ENCODE measurements around the gene ZNF619. TPM values are rescaled to one million over a fixed set of nuclear protein-coding genes. Genes with fewer than 3 reads are reported as not detected.
"Not testable (repeated sequence)": the region's sequence is repeated elsewhere in the genome, so short reads cannot be mapped to it uniquely, and the experiment has no call there.

The ZNF619 gene
- 3.0 TPM for polyA plus RNA-seq (2013, experiment 1 of 2; ENCODE audit: insufficient read length)
- polyA plus RNA-seq (2013, experiment 2 of 2; ENCODE audit: insufficient read length) = 2.4 TPM

DNA sequence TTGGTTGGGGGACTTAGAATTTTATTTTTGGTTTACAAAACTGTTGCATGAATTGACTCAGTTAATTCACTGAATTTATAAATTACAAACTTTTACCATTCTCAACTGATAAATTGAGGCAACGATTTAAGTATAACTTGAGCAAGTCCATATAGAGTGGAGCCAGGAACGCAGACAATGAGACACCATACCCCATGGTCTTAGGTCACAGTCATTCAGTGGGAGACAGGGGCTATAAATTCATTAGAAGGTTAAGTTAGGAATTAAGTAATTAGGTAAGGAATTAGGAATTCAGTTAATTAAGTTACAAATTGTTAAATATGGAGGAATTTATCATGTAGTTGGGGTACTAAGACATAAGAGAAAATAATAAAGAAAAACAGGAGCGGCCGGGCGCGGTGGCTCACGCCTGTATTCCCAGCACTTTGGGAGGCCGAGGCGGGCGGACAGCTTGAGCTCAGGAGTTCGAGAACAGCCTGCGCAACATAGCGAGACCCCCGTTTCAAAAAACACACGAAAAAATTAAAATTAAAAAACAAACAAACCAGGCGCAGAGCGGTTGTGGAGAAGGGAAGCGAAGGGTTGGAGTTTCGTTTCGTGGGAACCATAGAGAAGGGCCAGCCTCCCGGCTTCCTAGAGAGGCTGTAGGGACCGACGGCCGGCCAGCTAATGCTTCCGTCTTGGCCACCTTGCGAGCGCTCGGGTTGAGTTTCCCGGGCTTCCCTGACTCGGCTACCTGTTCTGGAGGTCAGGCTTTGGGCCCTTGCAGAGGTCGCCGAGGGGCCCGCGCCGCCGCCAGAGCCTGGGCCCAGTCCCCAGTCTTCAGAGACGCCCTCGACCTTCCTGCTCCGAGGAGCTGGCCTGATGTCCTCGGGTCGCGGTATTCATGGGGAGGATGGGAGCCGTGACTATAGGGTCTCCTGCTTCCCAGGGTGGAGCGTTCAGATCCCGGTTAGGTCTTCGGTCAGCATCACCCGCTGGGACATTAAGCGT, at the start of gene ZNF619:
Gene ZNF619, plus strand, starts transcription at position 645 of the 993 bp plus-strand sequence. CDS start 858 bp downstream, outside the sequence.
- DNase-seq = peak; percentile 76

DNA sequence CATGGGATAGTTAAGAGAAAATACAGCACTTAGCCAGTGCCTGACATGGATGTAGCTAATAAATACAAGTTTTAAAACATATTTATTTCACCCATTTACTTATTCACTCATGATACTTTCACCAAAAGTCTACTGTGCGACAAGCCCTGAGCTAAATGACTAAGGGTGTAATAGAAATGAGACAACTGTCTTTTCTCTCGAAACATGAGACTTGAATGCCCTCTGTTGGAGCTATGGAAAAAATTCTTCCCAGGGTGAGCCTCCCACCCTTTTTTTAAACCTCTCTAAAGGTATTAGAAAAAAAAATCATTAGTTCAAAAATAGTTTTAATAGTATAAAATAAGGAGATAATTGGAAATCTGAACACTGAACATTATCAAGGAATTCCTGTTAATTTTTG, 44.1 kb upstream of the ZNF619 start:
- DNase-seq = no peak

DNA sequence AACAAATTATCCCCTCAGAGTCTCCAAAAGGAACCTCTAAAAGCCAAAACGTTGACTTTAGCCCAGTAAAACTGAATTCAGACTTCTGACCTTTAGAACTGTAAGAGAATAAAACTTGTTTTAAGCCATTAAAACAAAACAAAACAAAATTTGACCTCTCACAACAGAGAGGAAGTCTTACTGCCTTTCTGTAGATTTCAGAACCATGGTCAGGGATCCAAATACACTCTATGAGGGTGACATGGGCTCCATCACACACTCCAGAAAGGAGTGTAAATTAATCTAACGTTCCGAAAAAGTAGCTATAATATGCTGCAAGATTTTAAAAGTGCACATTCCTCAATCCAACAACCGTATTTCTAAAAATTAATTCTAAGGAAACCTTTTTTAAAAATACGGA, 39.0 kb upstream of the ZNF619 start:
- DNase-seq = no peak

DNA sequence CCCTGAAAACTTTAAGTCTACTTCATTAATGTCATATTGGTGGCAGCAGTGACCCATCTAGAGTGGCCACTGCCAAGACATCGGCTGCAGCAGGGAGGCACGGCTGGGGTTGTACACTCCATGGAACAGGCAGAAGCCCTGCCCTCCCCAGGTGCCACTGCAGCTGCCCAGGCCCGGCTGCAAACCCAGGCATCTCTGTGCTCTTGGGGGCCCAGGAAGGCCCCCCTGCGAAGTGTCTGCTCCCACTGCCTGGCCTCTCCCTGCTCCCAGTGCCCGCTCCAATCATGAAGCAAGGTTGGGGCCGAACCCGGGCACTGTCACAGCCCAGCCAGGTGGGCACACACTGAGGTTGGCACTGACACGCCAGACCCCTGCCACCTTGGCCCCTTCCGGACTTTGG, 31.9 kb upstream of the ZNF619 start:
- no peak for DNase-seq

DNA sequence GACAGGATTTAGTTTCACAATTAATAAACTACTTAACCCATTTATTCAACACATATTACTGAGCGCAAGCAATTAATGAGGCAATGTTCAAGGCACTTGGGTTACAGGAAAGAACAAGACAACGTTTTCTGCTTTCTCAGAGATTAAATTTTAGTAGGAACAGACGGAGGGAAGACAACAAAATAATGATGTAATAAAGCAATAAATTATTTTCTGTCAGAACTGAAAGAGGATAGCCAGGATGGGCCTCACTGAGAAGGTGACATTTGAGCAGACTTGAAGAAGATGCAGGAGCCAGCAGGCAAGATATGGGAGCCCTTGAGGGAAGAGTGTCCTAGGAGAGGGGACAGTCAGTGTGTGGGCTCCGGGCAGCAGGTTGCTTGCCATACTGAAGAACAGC, 31.0 kb upstream of the ZNF619 start:
- no peak for DNase-seq

DNA sequence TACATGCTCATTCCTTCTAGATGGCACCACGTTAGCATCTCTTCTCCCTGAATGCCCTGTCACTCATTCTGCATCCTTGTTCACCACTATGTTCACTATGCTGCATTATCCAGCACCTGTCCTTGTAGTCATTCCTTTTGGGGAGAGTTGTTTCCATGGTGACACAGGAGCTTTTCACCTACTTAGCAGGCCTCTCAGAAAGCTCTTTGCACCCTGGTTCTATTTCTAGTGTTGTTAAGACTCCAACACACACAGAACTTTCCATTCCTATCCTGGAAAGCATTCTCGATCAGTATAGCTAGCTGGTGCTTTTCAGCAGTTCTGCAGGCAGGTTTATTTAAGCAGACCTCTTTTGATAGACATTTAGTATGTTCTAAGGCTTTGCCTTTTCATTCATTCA, 26.5 kb upstream of the ZNF619 start:
- DNase-seq = no peak

DNA sequence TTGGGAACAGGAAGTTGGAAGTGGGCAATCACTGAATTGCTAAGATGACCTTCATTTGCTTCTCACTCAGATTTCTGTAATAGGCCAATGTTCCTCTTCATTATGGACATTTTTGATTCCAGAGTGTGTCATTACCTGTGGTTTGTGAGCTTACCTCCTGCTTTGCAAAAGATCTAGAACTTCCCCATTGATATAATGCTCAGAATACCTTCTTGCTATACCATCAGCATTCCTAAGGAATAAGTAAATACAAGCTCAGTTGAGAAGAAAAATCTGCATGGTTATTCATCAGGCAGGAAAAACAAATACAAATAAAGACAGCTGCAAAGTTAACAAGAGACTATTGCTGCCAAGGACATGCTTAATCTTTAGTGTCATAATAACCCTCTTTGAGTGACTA, 25.4 kb upstream of the ZNF619 start:
- no peak for DNase-seq

DNA sequence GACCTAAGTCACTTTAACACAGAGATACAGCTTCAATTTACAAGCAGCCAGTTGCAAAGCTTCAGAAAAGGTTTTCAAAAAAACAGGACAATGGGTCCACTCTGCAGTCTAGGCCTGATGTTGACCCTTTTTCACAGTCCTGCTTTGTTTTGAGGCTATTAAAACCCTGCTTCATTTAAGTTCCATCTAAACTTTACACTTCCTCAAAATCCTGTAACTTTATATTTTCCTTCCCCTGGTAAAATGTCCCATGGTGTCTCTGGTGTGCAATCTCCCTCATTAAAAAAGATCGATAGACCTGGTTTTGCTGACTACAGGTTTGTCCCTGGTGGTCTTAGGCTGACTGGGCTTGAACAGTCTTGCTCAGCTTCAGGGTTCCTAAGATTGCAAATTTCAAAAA, 24.9 kb upstream of the ZNF619 start:
- DNase-seq = no peak

DNA sequence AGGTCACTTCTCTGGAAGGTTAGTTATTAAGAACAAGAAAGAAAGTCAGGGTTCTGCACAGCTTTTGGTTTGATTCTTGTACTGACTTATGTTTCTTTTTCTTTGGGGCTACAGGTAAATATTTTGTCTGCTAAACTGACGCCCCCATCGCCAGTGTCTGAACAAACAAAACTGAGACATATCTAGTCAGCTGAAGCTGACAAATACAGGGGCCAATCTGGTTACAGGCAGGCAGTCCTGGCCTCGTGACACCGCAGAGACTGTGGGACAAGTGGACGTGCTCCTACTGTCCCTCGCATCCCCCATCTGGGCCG, 24.4 kb upstream of the ZNF619 start:
- DNase-seq = no peak

DNA sequence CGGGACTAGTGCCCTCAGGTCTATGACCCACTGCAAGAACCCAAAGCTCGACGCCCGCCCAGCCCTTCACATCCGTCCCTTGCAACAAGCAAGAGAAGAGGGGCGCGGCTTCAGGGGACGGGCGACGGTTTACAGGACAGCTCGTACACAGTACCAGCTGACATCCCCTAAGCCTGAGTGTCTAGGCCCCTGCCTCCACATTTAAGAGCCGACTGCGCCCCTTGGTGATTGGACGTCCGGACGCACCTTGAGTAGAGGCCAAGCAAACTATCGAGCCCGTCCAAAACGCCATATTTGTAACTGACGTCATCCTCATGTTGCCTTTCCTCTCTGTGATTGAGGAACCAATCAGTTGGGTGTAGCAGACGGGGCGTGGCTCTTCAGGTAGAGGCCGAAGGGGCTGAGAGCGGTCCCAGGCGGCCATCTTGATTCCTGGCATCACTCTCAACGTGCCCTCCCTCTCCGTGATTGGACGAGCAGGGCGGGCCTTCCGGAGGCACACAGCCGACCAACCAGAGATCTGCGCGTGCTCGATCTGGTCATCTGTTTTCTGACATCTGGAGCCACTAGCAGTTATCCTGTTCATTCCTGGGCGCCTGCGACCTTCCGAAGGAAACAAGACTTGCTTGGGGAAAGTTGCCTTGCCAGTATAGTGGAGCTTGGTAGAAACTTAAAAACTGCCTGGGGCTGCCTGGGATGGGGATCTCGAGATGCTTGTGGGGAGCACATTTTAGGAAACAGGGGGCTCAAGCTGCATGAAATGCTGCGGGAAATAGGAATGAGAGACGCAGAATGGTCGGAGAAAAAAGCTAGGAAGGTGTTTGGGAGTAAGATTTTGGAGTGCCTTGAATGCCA, 23.8 kb upstream of the ZNF619 start:
- peak; percentile 98 for DNase-seq

DNA sequence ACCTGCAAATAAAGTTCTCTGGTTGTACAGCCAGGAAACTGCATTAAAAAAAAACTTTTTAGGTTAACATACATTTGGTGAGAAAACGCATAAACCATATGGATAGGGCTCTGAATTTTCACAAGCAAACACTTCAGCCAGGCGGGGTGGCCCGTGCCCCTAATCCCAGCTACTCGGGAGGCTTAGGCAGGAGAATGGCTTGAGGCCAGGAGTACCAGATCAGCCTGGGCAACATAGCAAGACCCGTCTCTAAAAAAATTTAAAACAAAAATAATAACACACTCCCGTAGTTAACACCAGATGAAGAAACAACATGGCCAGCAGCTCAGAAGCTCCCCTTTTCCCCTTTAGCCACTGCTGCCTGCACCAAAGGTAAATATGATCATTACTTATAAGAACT, 23.0 kb upstream of the ZNF619 start:
- no peak for DNase-seq

DNA sequence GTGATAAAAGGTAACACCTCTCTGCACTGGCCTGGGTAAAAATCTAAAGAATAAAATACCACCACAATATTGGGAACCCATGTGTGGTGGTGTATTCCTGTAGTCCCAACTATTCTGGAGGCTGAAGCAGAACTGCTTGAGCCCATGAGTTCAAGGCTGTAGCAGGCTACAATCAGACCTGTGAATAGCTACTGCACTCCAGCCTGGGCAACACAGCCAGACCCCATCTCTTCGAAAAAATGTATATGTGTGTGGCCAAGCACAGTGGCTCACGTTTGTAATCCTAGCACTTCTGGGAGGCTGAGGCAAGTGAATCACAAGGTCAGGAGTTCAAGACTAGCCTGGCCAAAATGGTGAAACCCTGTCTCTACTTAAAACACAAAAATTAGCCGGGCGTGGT, 21.6 kb upstream of the ZNF619 start:
- DNase-seq = no peak

DNA sequence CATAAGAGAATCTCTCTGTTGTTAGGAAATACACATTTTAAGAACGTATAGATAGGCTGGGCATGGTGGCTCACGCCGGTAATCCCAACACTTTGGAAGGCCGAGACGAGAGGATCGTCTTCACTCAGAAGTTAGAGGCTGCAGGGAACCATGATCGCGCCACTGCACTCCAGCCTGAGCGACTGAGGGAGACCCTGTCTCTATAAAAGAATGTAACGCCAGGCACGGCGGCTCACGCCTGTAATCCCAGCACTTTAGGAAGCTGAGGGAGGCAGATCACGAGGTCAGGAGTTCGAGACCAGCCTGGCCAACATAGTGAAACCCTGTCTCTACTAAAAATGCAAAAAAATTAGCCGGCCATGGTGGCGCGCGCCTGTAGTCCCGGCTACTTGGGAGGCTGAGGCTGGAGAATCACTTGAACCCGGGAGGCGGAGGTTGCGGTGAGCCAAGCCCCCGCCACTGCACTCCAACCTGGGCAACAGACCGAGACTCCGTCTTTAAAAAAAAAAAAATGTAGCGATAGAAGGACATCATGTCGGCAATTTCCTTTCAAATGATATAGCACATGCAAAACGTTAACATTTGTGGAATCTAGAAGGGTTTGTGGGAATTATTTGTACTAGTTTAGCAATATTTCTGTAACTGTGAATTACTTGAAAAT, 20.5 kb upstream of the ZNF619 start:
- DNase-seq = no peak

DNA sequence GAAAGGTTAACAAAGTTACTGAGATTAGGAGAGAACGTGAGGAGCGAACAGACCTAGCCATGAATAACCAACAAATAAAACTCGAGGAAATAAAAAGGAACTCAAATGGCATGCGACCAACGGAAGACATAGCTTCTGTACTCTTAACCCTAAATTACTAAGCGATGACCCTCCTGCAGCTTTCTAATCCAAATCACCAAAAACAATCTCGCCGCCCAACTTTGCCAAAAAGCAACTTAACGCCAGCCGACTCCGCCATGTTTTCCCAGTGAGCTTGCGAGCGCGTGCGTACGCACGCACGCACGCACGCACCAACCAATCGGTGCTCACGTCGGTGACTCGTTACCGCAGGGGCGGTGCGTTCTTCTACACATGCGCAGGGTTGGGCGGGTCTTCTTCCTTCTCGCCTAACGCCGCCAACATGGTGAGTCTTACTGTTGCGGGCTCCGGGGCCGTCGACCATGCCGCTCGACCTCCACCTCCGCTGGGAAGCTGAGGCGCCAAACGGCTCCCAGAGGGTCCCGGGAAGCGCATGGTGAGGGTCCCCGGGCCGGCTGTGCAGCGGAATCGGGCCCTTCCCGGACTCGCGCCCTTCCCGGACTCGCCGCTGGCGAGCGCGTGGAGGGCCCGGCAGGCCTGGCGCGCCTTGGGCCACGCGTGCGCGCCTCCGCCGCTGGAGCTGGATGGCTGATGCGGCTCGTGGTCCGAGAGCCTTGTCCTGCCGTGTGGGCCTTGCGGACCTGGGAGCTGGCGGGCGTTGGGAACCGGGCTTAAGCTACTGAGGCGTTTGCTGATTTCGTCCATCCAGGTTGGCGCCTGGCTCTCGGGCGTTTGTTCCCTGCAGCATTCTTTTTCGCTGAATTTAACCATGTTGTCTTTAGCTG, 19.7 kb upstream of the ZNF619 start, which contains the start of gene RPL14:
Gene RPL14, plus strand, starts transcription at position 400 of the 884 bp plus-strand sequence. Its CDS starts 133 bp downstream, at position 533.
- DNase-seq = peak; percentile 97

DNA sequence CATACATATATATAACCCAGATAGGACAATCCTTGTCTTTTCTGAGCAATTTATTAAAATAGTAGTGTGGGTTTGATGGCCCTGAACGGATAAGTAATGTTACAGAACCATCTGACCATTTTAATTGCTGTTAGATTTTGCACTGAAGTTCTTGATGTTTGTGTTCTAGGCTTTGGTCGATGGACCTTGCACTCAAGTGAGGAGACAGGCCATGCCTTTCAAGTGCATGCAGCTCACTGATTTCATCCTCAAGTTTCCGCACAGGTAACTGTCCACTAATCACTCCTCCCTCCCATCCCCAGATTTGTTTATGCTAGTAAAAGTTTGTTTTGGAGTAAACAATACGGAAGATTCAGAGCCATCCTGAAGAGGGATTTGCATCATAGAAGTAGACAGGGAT, 18.4 kb upstream of the ZNF619 start:
- no peak for DNase-seq

DNA sequence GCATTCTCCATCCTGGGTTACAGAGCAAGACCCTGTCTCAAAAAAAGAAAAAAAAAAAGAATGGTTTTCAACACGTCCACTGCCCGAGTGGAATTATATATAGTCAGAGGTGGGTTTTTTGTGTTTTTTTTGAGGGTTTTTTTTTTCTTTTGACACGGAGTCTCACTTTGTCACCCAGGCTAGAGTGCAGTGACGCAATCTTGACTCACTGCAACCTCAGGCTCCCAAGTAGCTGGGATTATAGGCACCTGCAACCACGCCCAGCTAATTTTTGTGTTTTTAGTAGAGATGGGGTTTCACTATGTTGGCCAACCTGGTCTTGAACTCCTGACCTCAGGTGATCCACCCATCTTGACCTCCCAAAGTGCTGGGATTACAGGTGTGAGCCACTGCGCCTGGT, 16.4 kb upstream of the ZNF619 start:
- not testable (repeated sequence) for DNase-seq

DNA sequence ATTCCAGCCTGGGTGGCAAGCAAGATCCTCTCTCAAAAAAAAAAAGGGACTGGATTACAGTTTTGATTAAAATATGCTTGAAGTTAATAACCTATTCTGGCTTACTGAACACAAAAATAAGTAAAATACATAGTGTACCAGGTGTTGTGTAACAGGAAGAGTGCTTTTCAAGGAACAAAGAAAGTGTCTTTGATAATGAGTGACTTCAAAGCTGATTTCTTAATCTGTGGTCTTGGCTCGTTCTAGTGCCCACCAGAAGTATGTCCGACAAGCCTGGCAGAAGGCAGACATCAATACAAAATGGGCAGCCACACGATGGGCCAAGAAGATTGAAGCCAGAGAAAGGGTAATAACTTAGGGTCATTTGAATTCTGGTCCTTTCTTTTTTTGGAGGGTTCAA, 15.8 kb upstream of the ZNF619 start:
- DNase-seq = no peak

DNA sequence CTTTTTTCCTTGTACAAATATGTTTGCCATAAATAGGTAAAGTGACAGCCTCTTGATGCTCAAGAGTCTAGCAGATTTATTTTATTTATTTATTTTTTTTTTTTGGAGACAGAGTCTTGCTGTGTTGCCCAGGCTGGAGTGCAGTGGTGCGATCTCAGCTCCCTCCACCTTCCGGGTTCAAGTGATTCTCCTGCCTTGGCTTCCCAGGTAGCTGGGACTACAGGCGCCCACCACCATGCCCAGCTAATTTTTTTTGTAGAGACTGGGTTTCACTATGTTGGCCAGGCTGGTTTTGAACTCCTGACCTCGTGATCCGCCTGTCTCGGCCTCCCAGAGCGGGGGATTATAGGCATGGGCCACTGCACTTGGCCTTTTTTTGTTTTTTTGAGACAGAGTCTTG, 14.1 kb upstream of the ZNF619 start:
- not testable (repeated sequence) for DNase-seq

DNA sequence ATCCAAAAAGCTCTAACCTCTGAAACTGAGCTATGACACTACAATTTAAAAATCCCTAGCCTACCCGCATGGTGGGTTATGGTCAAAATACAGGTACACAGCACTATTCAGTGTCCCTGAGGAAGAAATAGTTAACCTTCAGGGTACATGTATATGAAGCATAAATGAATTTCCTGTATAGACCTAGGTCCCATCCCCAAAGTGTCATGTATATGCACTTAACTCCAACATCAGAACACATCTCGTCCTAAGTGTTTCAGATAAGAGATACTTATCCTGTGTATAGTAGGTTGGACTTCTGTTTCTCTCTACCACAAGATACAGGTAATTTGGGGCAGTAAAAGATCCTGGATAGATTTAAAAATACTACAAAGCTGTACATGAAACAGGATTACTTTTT, 13.3 kb upstream of the ZNF619 start:
- no peak for DNase-seq

DNA sequence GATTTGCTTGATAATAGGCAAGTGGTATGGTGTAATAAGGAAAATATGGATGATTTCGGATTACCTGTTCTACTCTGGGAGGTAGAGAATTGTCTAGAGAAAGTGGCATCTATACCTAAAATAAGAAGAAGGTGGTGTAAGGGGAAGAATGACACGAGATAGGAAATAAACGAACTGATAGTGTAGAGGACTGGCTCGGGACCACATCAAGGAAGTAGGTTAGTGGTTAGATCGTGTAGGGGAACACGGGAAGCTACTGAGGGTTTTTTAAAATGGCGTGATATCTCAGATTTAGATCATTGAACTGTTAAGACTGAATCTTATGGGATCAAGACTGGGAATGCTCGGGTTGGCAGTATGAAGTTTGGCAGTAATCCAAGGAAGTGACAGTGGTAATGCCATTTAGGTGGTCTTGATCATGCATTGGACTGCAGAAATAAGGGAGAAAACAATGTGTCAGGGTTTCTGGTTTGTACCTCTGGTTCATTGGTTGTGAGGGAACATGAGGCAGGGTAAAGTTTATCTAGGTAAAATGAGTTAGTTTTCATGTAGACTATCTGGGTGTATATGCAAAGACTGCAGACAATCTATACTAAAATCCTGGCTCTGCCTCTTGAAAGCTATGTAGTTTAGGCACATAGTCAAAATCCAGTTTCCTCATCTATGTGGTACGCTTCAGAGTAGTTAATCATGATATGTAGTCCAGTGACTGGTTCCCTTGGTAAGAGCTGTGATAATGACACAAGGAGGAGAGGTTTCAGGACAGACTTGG, 12.4 kb upstream of the ZNF619 start:
- DNase-seq = no peak

DNA sequence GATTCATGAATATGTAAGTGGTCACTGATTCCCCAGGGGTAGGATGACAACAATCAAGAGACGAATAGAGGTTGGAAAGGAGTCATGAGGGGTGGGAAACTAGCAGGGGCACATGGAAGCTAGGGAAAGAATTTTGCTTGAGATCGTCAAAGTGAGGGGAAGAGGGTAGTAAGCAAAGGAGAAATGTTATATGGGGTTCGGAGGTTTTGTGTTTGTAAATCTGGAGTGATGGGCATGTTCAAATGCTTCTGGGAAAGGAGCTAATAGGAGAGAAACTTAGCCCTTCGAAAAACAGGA, 11.9 kb upstream of the ZNF619 start:
- DNase-seq = no peak
